ENCODE results near the gene KAZALD1.

GRCh38 chr10:101060951-101061623 lies 702 bp upstream of the KAZALD1 start:
- peak; percentile 51 to 68 for TF ChIP-seq POLR2AphosphoS5 (IDR thresholded peaks at IDR 0.05)
- TF ChIP-seq EP300 (IDR thresholded peaks at IDR 0.05): no peak
- TF ChIP-seq CTCF (IDR thresholded peaks at IDR 0.05): peak in 1 of 3 experiments; percentile 3
- no peak for TF ChIP-seq POLR2A (IDR thresholded peaks at IDR 0.05; ENCODE audit: low read depth)
